AG09309 (cell line): ENCODE measurements around the gene LBH.

Experiments
- DNase-seq: peaks from one replicate; pipeline ENCODE4 v3.0.0-alpha.2; 2010; ENCODE audit warnings: low read depth
- H3K4me3 ChIP-seq: 2 replicates; pipeline ENCODE4 v1.5.1; 2011; ENCODE audit warnings: mild to moderate bottlenecking, low read depth, low read length, moderate library complexity; ENCODE audit not compliant: control insufficient read depth
- TF ChIP-seq, protein P1 (sequence below): IDR thresholded peaks from 2 replicates; pipeline ENCODE4 v1.5.1; 2011; ENCODE audit warnings: mild to moderate bottlenecking, low read depth, low read length, inconsistent platforms; ENCODE audit not compliant: insufficient read depth, control insufficient read depth; ENCODE audit errors: missing control alignments

Gene LBH

GRCh38 chr2:30300122-30300455, 68.8 kb downstream of the LBH start:
- DNase-seq: no peak
- TF ChIP-seq, protein P1, sequence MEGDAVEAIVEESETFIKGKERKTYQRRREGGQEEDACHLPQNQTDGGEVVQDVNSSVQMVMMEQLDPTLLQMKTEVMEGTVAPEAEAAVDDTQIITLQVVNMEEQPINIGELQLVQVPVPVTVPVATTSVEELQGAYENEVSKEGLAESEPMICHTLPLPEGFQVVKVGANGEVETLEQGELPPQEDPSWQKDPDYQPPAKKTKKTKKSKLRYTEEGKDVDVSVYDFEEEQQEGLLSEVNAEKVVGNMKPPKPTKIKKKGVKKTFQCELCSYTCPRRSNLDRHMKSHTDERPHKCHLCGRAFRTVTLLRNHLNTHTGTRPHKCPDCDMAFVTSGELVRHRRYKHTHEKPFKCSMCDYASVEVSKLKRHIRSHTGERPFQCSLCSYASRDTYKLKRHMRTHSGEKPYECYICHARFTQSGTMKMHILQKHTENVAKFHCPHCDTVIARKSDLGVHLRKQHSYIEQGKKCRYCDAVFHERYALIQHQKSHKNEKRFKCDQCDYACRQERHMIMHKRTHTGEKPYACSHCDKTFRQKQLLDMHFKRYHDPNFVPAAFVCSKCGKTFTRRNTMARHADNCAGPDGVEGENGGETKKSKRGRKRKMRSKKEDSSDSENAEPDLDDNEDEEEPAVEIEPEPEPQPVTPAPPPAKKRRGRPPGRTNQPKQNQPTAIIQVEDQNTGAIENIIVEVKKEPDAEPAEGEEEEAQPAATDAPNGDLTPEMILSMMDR: no peak
- H3K4me3 ChIP-seq: no peak overlapping the region

DNA sequence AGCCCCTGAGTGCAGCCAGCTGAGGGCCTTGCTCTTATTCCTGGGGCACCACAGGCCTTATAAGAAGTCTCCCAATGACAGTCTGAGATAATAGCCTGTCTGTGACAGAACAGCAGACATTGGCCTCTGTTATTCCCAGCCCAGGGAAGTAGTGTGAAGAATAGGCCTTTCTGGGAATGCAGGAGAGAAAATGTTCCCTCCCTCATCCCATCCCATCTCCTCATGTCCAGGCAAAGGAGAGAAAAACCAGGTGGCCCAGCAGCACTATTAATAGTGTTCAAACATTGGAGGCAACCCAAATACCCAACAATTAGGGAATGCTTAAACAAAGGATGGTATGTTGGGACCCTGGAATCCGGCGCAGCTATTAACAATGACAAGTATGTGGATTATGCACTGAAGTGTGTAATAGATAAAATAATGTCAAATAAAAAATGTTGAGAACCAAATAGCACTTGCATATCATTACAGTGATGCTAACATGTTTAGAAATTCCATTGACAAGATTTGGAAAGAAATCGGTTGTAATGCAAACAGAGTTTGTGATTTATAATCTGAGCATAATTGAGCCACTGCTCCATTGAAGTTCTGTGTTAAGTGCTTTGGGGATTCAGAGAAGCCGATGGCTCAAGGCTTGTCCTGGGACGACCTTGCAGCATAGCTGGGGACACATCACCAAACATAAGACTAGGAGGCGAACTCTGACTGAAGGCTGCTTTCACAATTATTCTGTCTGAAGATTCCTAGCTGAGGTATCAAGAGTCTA, 69.3 kb downstream of the LBH start:
- no peak overlapping the region for H3K4me3 ChIP-seq
- TF ChIP-seq, protein P1: no peak
- DNase-seq: no peak

- H3K4me3 ChIP-seq: no peak overlapping the region
- DNase-seq: no peak
- TF ChIP-seq, protein P1: no peak
Measured at GRCh38 chr2:30301551-30301950, 70.2 kb downstream of the LBH start.

GRCh38 chr2:30302566-30302965, 71.2 kb downstream of the LBH start:
- DNase-seq: no peak
- TF ChIP-seq, protein P1: no peak
- no peak overlapping the region for H3K4me3 ChIP-seq

- TF ChIP-seq, protein P1: no peak
- H3K4me3 ChIP-seq: no peak overlapping the region
- no peak for DNase-seq
Measured at GRCh38 chr2:30303095-30303494, 71.8 kb downstream of the LBH start.

- TF ChIP-seq, protein P1: no peak
- DNase-seq: no peak
- H3K4me3 ChIP-seq: no peak overlapping the region
Measured at GRCh38 chr2:30305235-30305634, 73.9 kb downstream of the LBH start.
